NB4 (cell line): Measurements from ENCODE around the gene HOTAIR.

ENCODE experiments used
- DNase-seq: peaks from one replicate; pipeline ENCODE4 v3.0.0; 2010; ENCODE audit warnings: low read depth
- H3K4me3 ChIP-seq: one replicate; pipeline ENCODE4 v1.5.1; 2011; ENCODE audit warnings: mild to moderate bottlenecking, low read depth, low read length, moderate library complexity
- MYC ChIP-seq: IDR thresholded peaks from 2 replicates; pipeline ENCODE4 v1.6.1; 2011; ENCODE audit warnings: low read depth, low read length
- POLR2A ChIP-seq: IDR thresholded peaks from 2 replicates; pipeline ENCODE4 v1.6.1; 2011; ENCODE audit warnings: mild to moderate bottlenecking; ENCODE audit not compliant: insufficient read length; ENCODE audit errors: extremely low read depth
- TF ChIP-seq, protein P1 (sequence below): IDR thresholded peaks from 2 replicates; pipeline ENCODE4 v1.6.1; 2011; ENCODE audit warnings: low read depth, low read length
- TF ChIP-seq, protein P2 (sequence below): IDR thresholded peaks from one replicate; pipeline ENCODE4 v1.5.1; 2012; ENCODE audit warnings: low read depth, low read length

Gene HOTAIR

DNA sequence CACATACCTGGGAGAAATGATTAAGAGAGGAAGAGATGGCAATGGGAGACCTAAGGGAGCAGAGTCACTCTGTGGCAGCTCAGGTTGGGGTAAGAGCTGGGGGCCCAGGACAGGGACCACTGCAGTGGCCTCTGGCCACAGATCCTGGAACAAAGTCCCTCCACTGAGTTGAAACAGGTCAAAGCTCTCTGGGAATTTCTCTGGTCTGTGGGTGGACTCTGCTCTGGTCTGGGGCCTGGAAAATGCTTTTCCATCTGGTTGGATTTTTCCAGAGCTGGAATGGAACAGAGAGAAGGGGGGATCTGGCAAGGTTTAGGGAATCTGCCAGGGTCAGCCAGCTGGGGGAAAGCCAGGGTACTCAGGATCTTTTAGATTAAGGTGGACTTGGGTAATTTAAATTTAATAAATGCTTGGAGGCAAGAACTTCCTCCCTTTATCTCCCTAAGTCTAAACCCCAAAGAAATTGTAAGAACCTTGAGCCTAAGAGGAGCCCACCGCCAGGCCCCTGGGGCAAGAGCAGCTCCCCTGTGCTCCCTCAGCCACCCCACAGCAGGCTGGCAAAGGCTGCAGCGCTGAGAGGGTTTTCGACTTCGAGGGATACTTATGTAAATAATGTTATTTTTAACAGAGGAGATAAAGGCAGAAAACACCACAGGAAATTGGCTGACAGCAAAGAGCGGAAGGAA is 13.9 kb upstream of the HOTAIR start:
- DNase-seq = no peak
- H3K4me3 ChIP-seq = peak overlapping the region; percentile 32
- TF ChIP-seq MYC = no peak
- TF ChIP-seq, protein P1, sequence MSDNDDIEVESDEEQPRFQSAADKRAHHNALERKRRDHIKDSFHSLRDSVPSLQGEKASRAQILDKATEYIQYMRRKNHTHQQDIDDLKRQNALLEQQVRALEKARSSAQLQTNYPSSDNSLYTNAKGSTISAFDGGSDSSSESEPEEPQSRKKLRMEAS = no peak
- TF ChIP-seq POLR2A = no peak
- TF ChIP-seq, protein P2, sequence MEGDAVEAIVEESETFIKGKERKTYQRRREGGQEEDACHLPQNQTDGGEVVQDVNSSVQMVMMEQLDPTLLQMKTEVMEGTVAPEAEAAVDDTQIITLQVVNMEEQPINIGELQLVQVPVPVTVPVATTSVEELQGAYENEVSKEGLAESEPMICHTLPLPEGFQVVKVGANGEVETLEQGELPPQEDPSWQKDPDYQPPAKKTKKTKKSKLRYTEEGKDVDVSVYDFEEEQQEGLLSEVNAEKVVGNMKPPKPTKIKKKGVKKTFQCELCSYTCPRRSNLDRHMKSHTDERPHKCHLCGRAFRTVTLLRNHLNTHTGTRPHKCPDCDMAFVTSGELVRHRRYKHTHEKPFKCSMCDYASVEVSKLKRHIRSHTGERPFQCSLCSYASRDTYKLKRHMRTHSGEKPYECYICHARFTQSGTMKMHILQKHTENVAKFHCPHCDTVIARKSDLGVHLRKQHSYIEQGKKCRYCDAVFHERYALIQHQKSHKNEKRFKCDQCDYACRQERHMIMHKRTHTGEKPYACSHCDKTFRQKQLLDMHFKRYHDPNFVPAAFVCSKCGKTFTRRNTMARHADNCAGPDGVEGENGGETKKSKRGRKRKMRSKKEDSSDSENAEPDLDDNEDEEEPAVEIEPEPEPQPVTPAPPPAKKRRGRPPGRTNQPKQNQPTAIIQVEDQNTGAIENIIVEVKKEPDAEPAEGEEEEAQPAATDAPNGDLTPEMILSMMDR = no peak

DNA sequence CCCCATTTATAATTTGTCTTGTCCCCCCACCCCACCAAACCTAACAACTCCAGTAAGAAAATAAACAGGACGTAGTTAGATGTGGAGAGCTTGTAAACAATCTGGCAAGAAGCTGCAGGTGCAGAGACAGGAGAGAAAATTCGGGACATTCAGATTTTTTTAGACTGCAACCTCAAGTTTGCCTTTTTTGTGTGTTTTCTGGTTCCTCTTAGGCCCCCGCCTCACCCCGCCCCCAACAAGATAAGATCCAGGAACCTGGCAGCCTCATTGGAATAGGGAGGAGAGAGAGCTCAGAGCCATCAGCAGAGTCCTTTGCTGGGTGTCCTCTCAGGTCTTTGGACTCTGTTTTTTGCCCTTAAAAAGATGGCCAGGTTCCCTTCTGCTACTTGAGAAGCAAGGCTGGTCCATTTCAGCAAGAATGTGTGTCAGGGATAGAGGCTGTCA is 13.1 kb upstream of the HOTAIR start:
- DNase-seq = no peak
- H3K4me3 ChIP-seq = no peak overlapping the region
- TF ChIP-seq POLR2A (no peak), MYC (no peak)
- TF ChIP-seq, protein P2 = no peak
- TF ChIP-seq, protein P1 = no peak

DNA sequence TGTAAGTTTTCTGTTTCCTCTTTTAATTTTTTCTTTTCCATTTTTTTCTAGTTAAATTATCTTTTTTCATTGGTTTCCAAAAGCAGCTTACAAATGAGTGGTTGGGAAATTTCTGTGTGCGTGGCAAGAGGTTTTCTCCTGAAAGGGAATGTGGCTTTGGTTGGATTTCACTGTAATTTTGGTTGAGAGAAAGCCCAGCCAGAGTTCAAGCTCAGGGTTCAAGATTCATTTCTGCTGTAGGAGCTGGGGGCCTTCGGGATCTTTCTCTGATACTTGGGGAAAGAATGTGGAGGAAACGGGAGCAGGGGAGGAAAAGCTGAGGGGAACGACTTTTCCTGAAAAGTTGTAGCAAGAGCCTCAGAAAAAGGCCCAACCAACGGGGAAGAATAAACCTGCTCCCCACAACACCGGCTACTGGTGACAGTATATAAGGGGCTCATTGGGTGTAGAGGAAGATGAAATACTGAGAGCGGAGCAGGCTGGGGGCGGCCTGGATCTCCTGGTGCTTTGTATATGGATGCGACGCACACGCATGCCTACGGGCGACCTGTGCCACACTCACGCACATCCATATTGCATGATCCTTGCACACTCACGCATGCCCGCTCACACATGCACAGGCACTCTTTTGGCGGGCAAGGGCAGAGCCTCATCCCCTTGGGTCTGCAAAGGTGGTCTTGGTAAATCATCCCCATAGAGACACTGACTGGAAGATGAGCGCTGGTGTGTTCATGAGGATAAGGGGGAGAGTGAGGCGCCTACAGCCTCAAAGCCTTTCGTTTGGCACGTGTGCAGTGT is 12.1 kb upstream of the HOTAIR start:
- TF ChIP-seq, protein P2 = no peak
- TF ChIP-seq MYC = no peak
- TF ChIP-seq POLR2A = no peak
- TF ChIP-seq, protein P1 = no peak
- peak overlapping the region; percentile 75 for H3K4me3 ChIP-seq
- DNase-seq = no peak

DNA sequence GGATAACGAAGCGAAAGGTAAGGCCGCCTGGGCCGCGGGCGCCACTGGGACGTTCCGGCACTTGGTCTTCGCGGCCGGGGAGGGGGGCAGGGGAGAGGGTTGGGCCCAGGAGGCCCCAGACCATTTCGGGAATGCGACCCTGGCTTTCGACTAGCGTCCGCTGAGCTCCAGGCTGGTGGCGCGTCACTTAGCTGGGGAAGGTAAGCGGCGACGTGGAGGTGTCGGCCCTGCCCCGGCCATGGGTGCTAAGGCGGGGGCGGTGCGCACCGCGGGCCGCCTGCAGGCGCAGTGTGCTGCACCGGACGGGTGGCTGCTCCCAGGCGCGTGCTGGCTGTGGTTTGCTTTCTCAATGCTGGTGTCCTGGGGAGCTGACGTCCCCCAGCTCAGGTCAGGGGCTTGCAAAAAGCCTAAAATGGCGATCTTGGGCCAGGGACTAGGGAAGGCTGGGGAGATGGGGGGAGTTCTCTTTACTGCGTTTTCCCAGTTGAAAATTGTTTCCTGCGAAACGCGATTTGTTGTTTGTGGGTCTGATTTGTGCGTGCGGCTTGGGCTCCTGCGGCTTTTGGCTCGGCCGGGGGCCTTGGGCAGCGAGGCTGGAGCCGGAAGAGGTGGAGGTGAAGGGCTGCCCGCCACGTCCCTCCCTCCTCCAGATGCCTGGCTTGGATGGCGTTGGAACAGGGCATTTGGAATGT is 11.4 kb upstream of the HOTAIR start:
- peak overlapping the region; percentile 75 for H3K4me3 ChIP-seq
- TF ChIP-seq MYC = peak; percentile 87
- TF ChIP-seq, protein P1 = peak; percentile 88
- TF ChIP-seq, protein P2 = no peak
- TF ChIP-seq POLR2A = peak; percentile 28
- peak; percentile 94 for DNase-seq

DNA sequence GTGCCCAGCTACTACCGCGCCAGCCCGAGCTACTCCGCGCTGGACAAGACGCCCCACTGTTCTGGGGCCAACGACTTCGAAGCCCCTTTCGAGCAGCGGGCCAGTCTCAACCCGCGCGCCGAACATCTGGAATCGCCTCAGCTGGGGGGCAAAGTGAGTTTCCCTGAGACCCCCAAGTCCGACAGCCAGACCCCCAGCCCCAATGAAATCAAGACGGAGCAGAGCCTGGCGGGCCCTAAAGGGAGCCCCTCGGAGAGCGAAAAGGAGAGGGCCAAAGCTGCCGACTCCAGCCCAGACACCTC is 10.9 kb upstream of the HOTAIR start:
- TF ChIP-seq POLR2A (no peak), MYC (no peak)
- TF ChIP-seq, protein P2 = no peak
- TF ChIP-seq, protein P1 = no peak
- DNase-seq = no peak
- peak overlapping the region; percentile 75 for H3K4me3 ChIP-seq
